ENCODE measurements around the gene TVP23C.
"Not testable (repeated sequence)": the region's sequence is repeated elsewhere in the genome, so short reads cannot be mapped to it uniquely, and the experiment has no call there.

TVP23C gene

GRCh38 chr17:15526292-15527218 is 36.7 kb downstream of the TVP23C start:
- not testable (repeated sequence) for DNase-seq (ENCODE audit: low read depth)

- DNase-seq (ENCODE audit: low read depth) = not testable (repeated sequence)
Measured at GRCh38 chr17:15524990-15525985, 38.0 kb downstream of the TVP23C start.

GRCh38 chr17:15516150-15516549 is 47.1 kb downstream of the TVP23C start:
- no peak for DNase-seq (ENCODE audit: low read depth)

- DNase-seq (ENCODE audit: low read depth) = no peak
Measured at GRCh38 chr17:15514469-15514868, 48.8 kb downstream of the TVP23C start.

GRCh38 chr17:15513856-15514459 is 49.3 kb downstream of the TVP23C start:
- DNase-seq (ENCODE audit: low read depth) = no peak

DNA sequence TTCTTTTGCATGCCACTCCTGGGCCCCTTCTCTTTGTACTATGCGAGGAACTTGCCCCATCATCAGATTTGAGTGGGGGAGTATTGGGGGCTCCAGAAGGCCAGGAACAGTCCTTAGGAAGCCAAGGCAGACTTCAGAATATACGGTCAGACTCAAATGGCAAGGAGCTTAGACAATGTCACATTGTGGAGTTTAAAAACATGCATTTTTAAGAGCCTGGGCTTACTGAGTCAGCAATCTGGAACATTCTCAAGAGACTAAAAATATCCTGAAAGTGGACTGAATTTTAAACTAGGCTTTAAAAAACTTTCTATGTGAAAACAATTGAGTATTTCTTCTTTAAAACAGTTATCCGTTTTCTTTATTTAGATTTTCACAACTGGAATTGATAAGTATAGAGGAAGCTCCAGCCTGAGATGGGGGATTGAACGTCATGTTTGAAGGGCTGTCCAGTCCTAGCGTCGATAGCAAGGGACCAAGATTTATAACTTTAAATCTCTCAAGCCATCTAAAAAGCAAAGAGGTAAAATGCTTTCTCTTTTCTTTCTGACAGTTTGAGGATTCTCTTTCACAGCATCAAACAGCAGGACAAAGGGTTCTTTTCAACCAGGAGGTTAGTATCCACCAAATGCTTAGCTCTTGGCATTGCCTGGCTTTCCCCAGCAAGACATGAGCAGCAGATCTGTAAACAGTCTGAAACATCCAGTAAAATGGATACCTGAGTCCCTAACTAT is 50.1 kb downstream of the TVP23C start:
- no peak for DNase-seq (ENCODE audit: low read depth)

DNA sequence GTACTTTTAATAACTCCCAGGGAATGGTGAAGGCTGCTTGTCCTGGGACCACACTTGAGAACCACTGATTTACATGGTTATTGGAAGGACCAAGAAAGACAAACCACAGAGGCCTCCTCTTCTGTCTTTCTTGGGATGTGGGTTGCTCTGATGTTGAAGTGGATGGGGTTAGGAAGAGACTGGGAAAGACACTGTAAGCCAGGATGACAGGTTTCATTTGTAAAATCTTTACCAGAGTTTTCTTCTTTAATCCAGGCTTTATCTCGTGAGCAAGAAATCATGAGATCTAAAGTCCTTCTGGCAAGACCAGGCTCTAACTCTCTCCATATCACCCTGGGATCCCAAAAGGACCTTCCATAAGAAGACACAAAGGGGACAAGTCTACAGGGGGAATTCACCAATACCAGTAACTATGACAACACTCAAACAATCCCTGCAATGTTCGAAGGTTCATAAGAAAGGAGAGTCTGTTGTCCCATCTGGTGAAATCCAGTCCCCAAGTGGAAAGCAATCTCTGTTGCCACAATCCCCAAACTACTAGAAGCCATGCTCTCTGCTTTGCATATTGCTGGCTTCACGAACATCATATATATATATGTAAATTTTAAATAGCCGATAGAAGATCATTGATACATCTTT is 51.1 kb downstream of the TVP23C start:
- DNase-seq (ENCODE audit: low read depth) = no peak

DNA sequence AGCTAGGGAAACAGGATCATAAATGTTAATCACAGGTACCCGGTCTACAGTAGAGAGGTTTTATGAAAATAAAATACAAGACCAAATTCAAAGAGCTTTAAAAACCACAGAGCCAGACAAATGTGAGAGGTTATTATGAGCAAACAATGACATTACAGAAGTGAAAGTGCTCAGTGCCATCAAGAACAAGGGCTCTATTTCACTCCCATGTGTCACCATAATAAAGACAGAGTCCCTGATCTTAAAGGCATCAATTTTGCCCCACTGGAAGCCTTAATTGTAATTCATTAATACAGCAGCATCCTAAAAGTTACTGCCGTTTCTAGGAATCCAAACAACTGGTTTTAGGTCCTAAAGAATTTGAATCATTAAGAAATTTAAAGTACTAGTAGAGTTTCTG is 52.1 kb downstream of the TVP23C start:
- DNase-seq (ENCODE audit: low read depth) = no peak

- DNase-seq (ENCODE audit: low read depth) = peak; percentile 51
Measured at GRCh38 chr17:15510361-15510760, 52.9 kb downstream of the TVP23C start.

- DNase-seq (ENCODE audit: low read depth) = no peak
Measured at GRCh38 chr17:15509095-15509494, 54.2 kb downstream of the TVP23C start.

DNA sequence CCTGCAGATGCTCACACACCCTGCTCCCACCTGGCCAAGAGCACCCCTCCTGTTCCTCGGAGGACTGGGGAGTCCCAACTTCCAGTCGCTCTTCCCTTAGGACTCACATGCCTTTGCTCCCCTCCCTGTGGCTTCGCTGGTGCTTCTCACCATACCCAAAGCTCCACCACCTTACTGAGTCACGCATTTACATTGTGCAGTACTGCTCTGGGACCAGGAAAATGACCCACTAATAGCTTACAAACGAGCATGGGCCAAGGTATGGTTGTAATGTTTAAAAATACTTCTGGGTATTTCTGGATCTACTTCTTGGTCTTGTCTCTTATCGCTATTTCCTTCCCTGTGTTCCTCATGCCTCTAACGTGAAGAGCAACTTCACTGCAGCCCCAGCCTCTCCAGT is 54.8 kb downstream of the TVP23C start:
- DNase-seq (ENCODE audit: low read depth) = no peak

GRCh38 chr17:15507896-15508295 is 55.4 kb downstream of the TVP23C start:
- DNase-seq (ENCODE audit: low read depth) = no peak

GRCh38 chr17:15507001-15507400 is 56.3 kb downstream of the TVP23C start:
- DNase-seq (ENCODE audit: low read depth) = no peak

DNA sequence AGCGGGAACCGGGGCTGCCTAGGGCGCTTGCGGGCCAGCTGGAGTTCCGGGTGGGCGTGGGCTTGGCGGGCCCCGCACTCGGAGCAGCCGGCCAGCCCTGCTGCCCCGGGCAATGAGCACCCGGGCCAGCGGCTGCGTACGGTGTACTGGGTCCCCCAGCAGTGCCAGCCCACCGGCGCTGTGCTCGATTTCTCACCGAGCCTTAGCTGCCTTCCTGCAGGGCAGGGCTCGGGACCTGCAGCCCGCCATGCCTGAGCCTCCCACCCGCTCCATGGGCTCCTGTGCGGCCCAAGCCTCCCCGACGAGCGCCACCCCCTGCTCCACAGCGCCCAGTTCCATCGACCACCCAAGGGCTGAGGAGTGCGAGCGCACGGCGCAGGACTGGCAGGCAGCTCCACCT is 57.6 kb downstream of the TVP23C start:
- not testable (repeated sequence) for DNase-seq (ENCODE audit: low read depth)

DNA sequence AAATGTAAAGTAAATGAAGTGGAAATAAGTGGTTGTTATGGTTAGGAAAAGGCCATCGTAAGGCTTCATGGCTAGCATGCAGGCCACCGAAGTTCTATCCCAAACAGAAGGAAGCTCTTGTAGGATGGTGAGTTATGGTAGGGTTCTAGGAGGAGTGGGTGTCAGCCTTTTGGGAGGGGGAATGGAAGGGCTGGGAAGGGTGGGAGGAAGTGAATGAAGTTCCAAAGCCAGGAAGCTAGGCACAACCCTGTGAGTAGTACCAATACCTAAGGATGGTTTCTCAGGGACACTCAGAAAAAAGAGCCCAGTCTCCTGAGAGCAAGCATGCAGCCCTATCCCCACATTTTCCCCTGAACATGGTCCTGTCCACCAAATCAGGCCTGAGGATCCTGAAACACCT is 59.6 kb downstream of the TVP23C start:
- no peak for DNase-seq (ENCODE audit: low read depth)

DNA sequence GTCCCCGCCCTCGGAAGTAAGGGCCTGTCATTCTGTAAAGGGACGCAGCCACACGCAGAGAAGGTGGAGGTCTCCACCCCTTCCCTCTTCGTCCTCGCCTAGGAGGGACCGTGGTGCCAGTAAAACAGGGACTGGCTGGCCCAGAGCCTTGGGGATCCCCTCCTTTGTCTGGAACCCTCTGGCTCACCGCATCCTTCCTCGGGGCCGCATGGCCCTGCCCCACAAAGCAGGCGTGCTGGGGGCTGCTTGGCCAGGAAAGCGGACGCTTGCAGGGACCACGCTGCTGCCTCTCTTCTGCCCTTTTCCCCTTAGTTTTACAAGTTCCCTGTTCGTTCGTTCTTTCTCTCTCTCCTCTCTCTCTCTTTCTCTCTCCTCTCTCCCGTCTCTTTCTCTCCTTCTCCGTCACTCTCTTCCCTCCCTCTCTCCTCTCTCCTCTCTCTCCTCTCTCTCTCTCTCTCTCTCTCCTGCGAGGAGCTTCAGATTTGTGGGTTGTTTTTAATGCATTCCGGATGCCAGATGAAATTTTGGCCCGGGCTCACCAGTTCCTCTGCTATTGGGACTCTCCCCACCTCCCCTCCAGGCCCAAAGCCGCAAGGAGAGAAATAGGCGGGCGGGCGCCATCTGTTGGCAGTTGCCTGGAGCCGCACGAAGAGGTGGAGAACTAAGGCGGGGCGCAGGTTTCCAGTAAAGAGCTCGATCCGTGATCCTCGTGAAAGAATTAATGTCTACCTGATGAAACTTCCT is 60.7 kb downstream of the TVP23C start:
- DNase-seq (ENCODE audit: low read depth) = peak; percentile 90

- DNase-seq (ENCODE audit: low read depth) = no peak
Measured at GRCh38 chr17:15501793-15502192, 61.5 kb downstream of the TVP23C start.

DNA sequence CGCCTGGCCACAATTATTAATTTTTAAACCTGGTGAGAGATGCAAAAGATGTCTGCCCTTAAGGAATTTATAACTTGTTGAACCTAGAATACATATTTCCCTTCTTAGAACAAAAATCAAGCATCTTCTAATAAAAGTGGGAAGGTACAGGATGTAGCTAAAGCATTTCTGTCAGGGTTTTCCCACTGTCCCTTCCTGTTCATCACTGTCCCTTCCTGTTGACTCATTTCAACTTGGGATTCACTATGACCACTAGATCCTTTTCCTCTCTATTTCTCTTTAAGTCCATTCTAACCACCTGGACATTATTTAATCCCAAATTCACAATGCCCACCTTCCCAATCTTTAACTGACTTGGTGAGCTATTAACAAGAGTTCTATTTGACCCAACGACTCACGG is 62.0 kb downstream of the TVP23C start:
- no peak for DNase-seq (ENCODE audit: low read depth)

- no peak for DNase-seq (ENCODE audit: low read depth)
Measured at GRCh38 chr17:15498107-15498506, 65.2 kb downstream of the TVP23C start.

All from GM04503 (cell line).